Measurements from ENCODE around the gene C19orf73. TPM values are rescaled to one million over a fixed set of nuclear protein-coding genes. Genes with fewer than 3 reads are reported as not detected.

C19orf73 gene
- total RNA-seq, 4 donors from 2014 or later, result 1.8 TPM; not detected in 3

- Histone ChIP-seq H3K27ac (peak within 1 kb of the TSS in 3 of 4 donors; percentile 4 to 42 (median 9)), H3K9me3 (no peaks in the 10 kb centered on the region), H3K4me3 (peak within 1 kb of the TSS in 1 of 2 donors; percentile 3), H3K27me3 (no peaks in the 10 kb centered on the region), H3K36me3 (no peaks in the 10 kb centered on the region), H3K4me1 (peaks cover 0 to 49% (median 20%) of the 10 kb centered on the region in 3 donors)
- WGBS, 2 donors (ENCODE audit: low coverage in 1 of 2), result 36 to 80% methylated on average over 3 to 7 of the region's 19 CpGs
- ATAC-seq, result no peak
- TF ChIP-seq EP300 (IDR thresholded peaks at IDR 0.05) (no peak), POLR2A (IDR thresholded peaks at IDR 0.05) (no peak), POLR2AphosphoS5 (IDR thresholded peaks at IDR 0.05) (no peak)
- TF ChIP-seq, protein P1, sequence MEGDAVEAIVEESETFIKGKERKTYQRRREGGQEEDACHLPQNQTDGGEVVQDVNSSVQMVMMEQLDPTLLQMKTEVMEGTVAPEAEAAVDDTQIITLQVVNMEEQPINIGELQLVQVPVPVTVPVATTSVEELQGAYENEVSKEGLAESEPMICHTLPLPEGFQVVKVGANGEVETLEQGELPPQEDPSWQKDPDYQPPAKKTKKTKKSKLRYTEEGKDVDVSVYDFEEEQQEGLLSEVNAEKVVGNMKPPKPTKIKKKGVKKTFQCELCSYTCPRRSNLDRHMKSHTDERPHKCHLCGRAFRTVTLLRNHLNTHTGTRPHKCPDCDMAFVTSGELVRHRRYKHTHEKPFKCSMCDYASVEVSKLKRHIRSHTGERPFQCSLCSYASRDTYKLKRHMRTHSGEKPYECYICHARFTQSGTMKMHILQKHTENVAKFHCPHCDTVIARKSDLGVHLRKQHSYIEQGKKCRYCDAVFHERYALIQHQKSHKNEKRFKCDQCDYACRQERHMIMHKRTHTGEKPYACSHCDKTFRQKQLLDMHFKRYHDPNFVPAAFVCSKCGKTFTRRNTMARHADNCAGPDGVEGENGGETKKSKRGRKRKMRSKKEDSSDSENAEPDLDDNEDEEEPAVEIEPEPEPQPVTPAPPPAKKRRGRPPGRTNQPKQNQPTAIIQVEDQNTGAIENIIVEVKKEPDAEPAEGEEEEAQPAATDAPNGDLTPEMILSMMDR (IDR thresholded peaks at IDR 0.05), result no peak
Observed at GRCh38 chr19:49155005-49155819, 36.3 kb upstream of the C19orf73 start, which contains the start of gene HRC. TSS of gene HRC (minus strand) at chr19:49155396. CDS start at chr19:49155237, 159 bp downstream.

GRCh38 chr19:49154279-49154678, 35.3 kb upstream of the C19orf73 start:
- Histone ChIP-seq H3K9me3 (no peaks in the 10 kb centered on the region), H3K36me3 (no peaks in the 10 kb centered on the region), H3K27me3 (no peaks in the 10 kb centered on the region), H3K4me3 (no peak overlapping the region), H3K27ac (no peak overlapping the region), H3K4me1 (peaks cover 0 to 46% (median 20%) of the 10 kb centered on the region in 3 donors)
- no peak for ATAC-seq
- no peak for TF ChIP-seq POLR2AphosphoS5 (IDR thresholded peaks at IDR 0.05)
- TF ChIP-seq, protein P1 (IDR thresholded peaks at IDR 0.05), result no peak
- no peak for TF ChIP-seq EP300 (IDR thresholded peaks at IDR 0.05)
- no peak for TF ChIP-seq POLR2A (IDR thresholded peaks at IDR 0.05)
- 80 to 97% methylated on average over 4 to 6 of the region's 6 CpGs for WGBS, 2 donors (ENCODE audit: low coverage in 1 of 2)

DNA sequence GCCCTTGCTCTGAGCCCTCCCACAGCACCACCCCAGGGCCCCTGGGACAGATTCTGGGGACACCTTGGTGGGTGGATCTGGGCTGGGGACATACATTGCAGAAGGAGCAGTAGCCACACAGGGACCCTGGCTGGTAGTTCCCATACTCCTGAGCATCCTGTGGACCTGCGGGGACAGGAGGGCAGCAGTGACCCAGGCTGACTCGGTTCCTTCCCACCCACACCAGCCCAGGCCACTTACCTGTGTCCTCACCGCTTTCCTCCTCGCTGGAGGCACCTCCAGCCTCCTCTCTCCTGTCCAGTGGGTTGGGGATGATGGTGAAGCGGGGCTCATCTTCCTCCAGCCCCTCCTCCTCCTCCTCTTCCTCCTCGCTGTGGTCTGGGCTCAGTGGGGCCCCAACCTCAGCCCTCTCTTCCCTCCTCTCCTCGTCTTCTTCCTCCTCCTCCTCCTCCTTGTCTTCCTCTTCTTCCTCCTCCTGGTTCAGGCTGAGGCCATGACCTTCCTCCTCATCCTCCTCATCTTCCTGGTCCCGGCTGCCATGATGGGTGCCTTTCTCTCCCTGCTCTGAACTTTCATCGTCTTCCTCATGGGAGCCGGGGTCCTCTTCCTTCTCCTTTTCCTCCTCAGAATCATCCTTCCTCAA, 34.3 kb upstream of the C19orf73 start:
- Histone ChIP-seq H3K9me3 (no peaks in the 10 kb centered on the region), H3K4me3 (no peak overlapping the region)

GRCh38 chr19:49152119-49152550, 33.2 kb upstream of the C19orf73 start:
- Histone ChIP-seq H3K4me3 (peak overlapping the region in 1 of 2 donors; percentile 77), H3K36me3 (no peaks in the 10 kb centered on the region), H3K4me1 (peaks cover 0 to 38% (median 18%) of the 10 kb centered on the region in 3 donors), H3K27me3 (no peaks in the 10 kb centered on the region), H3K9me3 (no peaks in the 10 kb centered on the region), H3K27ac (peak overlapping the region in 3 of 4 donors; percentile 82 to 88 (median 83))
- 31 to 41% methylated on average over 5 to 7 of the region's 10 CpGs for WGBS, 2 donors (ENCODE audit: low coverage in 1 of 2)
- TF ChIP-seq, protein P1 (IDR thresholded peaks at IDR 0.05), result no peak
- TF ChIP-seq EP300 (IDR thresholded peaks at IDR 0.05) (no peak), POLR2A (IDR thresholded peaks at IDR 0.05) (no peak), POLR2AphosphoS5 (IDR thresholded peaks at IDR 0.05) (no peak)
- ATAC-seq, result no peak

More for the DNA sequence above, 34.3 kb upstream of the C19orf73 start:
- TF ChIP-seq POLR2AphosphoS5 (IDR thresholded peaks at IDR 0.05) (no peak), EP300 (IDR thresholded peaks at IDR 0.05) (no peak)
- TF ChIP-seq, protein P1 (IDR thresholded peaks at IDR 0.05), result no peak
- ATAC-seq, result no peak
- WGBS, 2 donors (ENCODE audit: low coverage in 1 of 2), result 83 to 95% methylated on average over 3 to 9 of the region's 10 CpGs
- H3K36me3 ChIP-seq, result no peaks in the 10 kb centered on the region
- peaks cover 0 to 46% (median 20%) of the 10 kb centered on the region in 3 donors for H3K4me1 ChIP-seq
- no peaks in the 10 kb centered on the region for H3K27me3 ChIP-seq
- no peak overlapping the region for H3K27ac ChIP-seq
